A549 (cell line): ENCODE measurements around the gene PALLD. TPM values are rescaled to one million over a fixed set of nuclear protein-coding genes. Genes with fewer than 3 reads are reported as not detected.

Experiments used
- ATAC-seq, 2 experiments: fragments of 200-7000 bp in 1 of 2; fragments of >200 bp in 1 of 2; cut with Nextera tagmentation in 1 of 2; cut with Tn5 transposase in 1 of 2; 3 replicates each; pipeline versions ENCODE4 v1.8.0 to v1.9.1; 2018 to 2020; ENCODE audit warnings: mild to moderate bottlenecking in 1 of 2, moderate library complexity in 1 of 2
- CTCF ChIA-PET: fragments of 300-600 bp; sonication (Branson Sonifier 250); formaldehyde crosslinking; extraction: SDS; loops from one replicate; lab custom pipeline; 2021; ENCODE audit warnings: antibody characterized with exemption, inconsistent platforms; lab: Yijun Ruan, JAX
- POLR2A ChIA-PET: fragments of 350-600 bp; formaldehyde crosslinking; extraction: SDS; loops from one replicate; lab custom pipeline; 2021; ENCODE audit warnings: antibody characterized with exemption, inconsistent platforms; lab: Yijun Ruan, JAX
- DNase-seq, 2 experiments: peaks; one replicate each; pipeline versions ENCODE4 v3.0.0 to v3.0.0-alpha.2; 2011 to 2016; ENCODE audit warnings: low read depth in 1 of 2, low spot score in 1 of 2
- FAIRE-seq: peaks from 2 replicates; lab custom pipeline; 2011; peaks lifted over from hg19 to GRCh38; lab: Jason Lieb, UNC
- H3K27ac ChIP-seq, 2 experiments: fragments of >200 bp; sonication (Bioruptor Twin); formaldehyde crosslinking; 3 replicates each; pipeline ENCODE4 v1.5.1; 2016 to 2017
- H3K4me1 ChIP-seq: fragments of >200 bp; sonication (Bioruptor Twin); formaldehyde crosslinking; 3 replicates; pipeline ENCODE4 v1.6.1; 2016
- H3K4me2 ChIP-seq: fragments of >200 bp; sonication (Bioruptor Twin); formaldehyde crosslinking; 3 replicates; pipeline ENCODE4 v1.6.1; 2016
- H3K4me3 ChIP-seq: fragments of >200 bp; sonication (Bioruptor Twin); formaldehyde crosslinking; 3 replicates; pipeline ENCODE4 v1.5.1; 2016
- H3K9me3 ChIP-seq: fragments of >200 bp; sonication (Bioruptor Twin); formaldehyde crosslinking; 3 replicates; pipeline ENCODE4 v1.6.1; 2016
- CBX2 ChIP-seq: fragments of 200-600 bp; sonication (generic); IDR thresholded peaks from 2 replicates; pipeline ENCODE4 v1.6.1; 2016; ENCODE audit warnings: low read depth, mild to moderate bottlenecking, borderline replicate concordance
- CBX8 ChIP-seq: fragments of 200-600 bp; sonication (generic); IDR thresholded peaks from 2 replicates; pipeline ENCODE4 v1.6.1; 2016
- EHF ChIP-seq: fragments of 250-450 bp; sonication (Bioruptor Pico); IDR thresholded peaks from 2 replicates; pipeline ENCODE4 v1.5.0; 2020; ENCODE audit warnings: mild to moderate bottlenecking
- HDAC2 ChIP-seq: fragments of 200-600 bp; sonication (generic); IDR thresholded peaks from 2 replicates; pipeline ENCODE4 v1.6.1; 2016
- HEYL ChIP-seq: fragments of 250-450 bp; sonication (Bioruptor Pico); IDR thresholded peaks from 2 replicates; pipeline ENCODE4 v1.8.0; 2021; ENCODE audit warnings: mild to moderate bottlenecking, moderate library complexity
- HOXA7 ChIP-seq: fragments of 250-450 bp; sonication (Bioruptor Pico); IDR thresholded peaks from 2 replicates; pipeline ENCODE4 v1.5.0; 2020; ENCODE audit warnings: mild to moderate bottlenecking, moderate library complexity
- KDM5A ChIP-seq: fragments of 200-600 bp; sonication (generic); IDR thresholded peaks from 2 replicates; pipeline ENCODE4 v1.6.1; 2016; ENCODE audit warnings: antibody characterized with exemption, mild to moderate bottlenecking
- MAFK ChIP-seq: fragments of 450-650 bp; IDR thresholded peaks from 2 replicates; pipeline ENCODE4 v1.6.1; 2014; ENCODE audit not compliant: partially characterized antibody
- NFE2L2 ChIP-seq: fragments of 150-350 bp; conservative IDR thresholded peaks from 2 replicates; pipeline ENCODE4 v1.6.1; 2014; ENCODE audit warnings: low read length
- PHF8 ChIP-seq: fragments of 200-600 bp; sonication (generic); IDR thresholded peaks from 2 replicates; pipeline ENCODE4 v1.6.1; 2016; ENCODE audit warnings: low read depth, mild to moderate bottlenecking, antibody characterized with exemption, moderate library complexity, borderline replicate concordance
- POLR2AphosphoS2 ChIP-seq: conservative IDR thresholded peaks from 2 replicates; pipeline ENCODE4 v1.6.1; 2012; ENCODE audit warnings: low read length, improper control_type of control experiment, inconsistent platforms
- RFX5 ChIP-seq: fragments of 450-650 bp; IDR thresholded peaks from 2 replicates; pipeline ENCODE4 v1.7.1; 2014; ENCODE audit warnings: antibody characterized with exemption, mild to moderate bottlenecking, moderate library complexity
- SMC3 ChIP-seq: fragments of >200 bp; sonication (Bioruptor Twin); formaldehyde crosslinking; IDR thresholded peaks from 3 replicates; pipeline ENCODE4 v1.6.1; 2018; ENCODE audit warnings: inconsistent platforms
- SREBF2 ChIP-seq: fragments of 450-650 bp; IDR thresholded peaks from 2 replicates; pipeline ENCODE4 v1.6.1; 2014; ENCODE audit warnings: mild to moderate bottlenecking, moderate library complexity
- ZSCAN20 ChIP-seq: fragments of 250-450 bp; sonication (Bioruptor Pico); IDR thresholded peaks from 2 replicates; pipeline ENCODE4 v1.8.0; 2022; ENCODE audit warnings: mild to moderate bottlenecking, moderate library complexity
- WGBS: methylation state at CpG from one replicate; pipeline ENCODE4 v1.1.6; 2017; ENCODE audit errors: missing lambda C conversion rate; 5-methylcytosine and 5-hydroxymethylcytosine counted together
- polyA plus RNA-seq, 4 experiments: library from polyadenylated mRNA; depleted of rRNA in 3 of 4; stranded (reverse); fragments of >200 nt; fragmentation: RNase III in 1 of 4; extraction: RNeasy Plus Mini Kit Qiagen cat#74134 plus additional on column Dnase treatment in 1 of 4; gene quantifications; 2 replicates in 3 of 4; 3 replicates in 1 of 4; pipeline ENCODE4 v1.2.3, GENCODE V29; 2011 to 2017
- TF ChIP-seq, protein P1 (sequence below): fragments of >200 bp; sonication (Bioruptor Twin); formaldehyde crosslinking; IDR thresholded peaks from 3 replicates; pipeline ENCODE4 v1.6.1; 2016
- TF ChIP-seq, protein P2 (sequence below): fragments of 150-350 bp; IDR thresholded peaks from 2 replicates; pipeline ENCODE4 v1.6.1; 2014; ENCODE audit warnings: low read depth, mild to moderate bottlenecking, low read length
- TF ChIP-seq, protein P3 (sequence below): fragments of >200 bp; sonication (Bioruptor Twin); formaldehyde crosslinking; IDR thresholded peaks from 3 replicates; pipeline ENCODE4 v1.5.1; 2016
- TF ChIP-seq, protein P4 (sequence below): fragments of 250-450 bp; sonication (Bioruptor Pico); IDR thresholded peaks from 2 replicates; pipeline ENCODE4 v1.5.0; 2020; ENCODE audit warnings: low read depth, mild to moderate bottlenecking, moderate library complexity
- TF ChIP-seq, protein P5 (sequence below): IDR thresholded peaks from 2 replicates; pipeline ENCODE4 v1.6.1; 2012
- TF ChIP-seq, protein P6 (sequence below): fragments of >200 bp; sonication (Bioruptor Twin); formaldehyde crosslinking; IDR thresholded peaks from 2 replicates; pipeline ENCODE4 v1.6.1; 2016

Gene PALLD
- polyA plus RNA-seq, 2 of the 4 experiments (the other 2 are of a cell fraction) = 88.8 to 113 TPM

DNA sequence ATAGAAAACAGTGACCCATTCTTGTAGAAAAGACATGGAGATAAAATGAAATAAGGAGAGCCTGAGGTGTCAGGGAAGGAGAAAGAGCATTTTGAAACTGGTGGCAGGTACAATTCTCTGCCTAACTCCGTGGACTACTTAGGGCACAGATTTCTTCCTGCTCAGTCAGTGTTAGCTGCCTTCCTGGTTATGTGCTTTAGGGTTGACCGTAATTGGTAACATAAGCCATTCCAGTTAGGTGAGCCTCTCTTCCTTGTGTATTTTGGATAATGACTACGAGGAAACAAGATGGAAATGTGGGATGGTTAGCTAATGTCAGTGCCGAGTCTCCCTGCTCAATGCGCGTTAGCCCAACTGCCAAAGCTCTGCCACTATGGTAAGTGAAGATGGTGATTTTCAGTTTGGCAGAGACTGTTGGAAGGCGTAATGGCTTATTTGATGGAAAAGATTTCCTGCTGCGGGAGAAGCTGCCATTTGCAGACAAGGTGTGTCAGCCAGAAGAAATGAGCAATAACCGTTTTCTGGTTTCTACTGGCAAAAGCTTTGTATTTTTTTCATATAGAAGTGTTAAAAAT is 339.1 kb downstream of the PALLD start:
- ChIA-PET POLR2A (no interaction called here), CTCF (interaction anchor here (1.1 to 1.3 kb wide), 2 partner anchors 13 to 251 kb away, joined by 3 to 4 read pairs; no protein-coding TSS in a partner anchor)
- DNase-seq (no peak), FAIRE-seq (no peak), ATAC-seq (no peak)
- Histone ChIP-seq H3K9me3 (no peaks in the 10 kb centered on the region), H3K4me2 (peak overlapping the region; percentile 96), H3K4me3 (no peak overlapping the region), H3K27ac (peak overlapping the region in 1 of 2 experiments; percentile 36; a peak in 1 of 6 replicates), H3K4me1 (peaks cover 78% of the 10 kb centered on the region)
- no peak for TF ChIP-seq HOXA7
- TF ChIP-seq, protein P1, sequence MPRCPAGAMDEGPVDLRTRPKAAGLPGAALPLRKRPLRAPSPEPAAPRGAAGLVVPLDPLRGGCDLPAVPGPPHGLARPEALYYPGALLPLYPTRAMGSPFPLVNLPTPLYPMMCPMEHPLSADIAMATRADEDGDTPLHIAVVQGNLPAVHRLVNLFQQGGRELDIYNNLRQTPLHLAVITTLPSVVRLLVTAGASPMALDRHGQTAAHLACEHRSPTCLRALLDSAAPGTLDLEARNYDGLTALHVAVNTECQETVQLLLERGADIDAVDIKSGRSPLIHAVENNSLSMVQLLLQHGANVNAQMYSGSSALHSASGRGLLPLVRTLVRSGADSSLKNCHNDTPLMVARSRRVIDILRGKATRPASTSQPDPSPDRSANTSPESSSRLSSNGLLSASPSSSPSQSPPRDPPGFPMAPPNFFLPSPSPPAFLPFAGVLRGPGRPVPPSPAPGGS = no peak
- TF ChIP-seq, protein P2, sequence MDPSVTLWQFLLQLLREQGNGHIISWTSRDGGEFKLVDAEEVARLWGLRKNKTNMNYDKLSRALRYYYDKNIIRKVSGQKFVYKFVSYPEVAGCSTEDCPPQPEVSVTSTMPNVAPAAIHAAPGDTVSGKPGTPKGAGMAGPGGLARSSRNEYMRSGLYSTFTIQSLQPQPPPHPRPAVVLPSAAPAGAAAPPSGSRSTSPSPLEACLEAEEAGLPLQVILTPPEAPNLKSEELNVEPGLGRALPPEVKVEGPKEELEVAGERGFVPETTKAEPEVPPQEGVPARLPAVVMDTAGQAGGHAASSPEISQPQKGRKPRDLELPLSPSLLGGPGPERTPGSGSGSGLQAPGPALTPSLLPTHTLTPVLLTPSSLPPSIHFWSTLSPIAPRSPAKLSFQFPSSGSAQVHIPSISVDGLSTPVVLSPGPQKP = no peak
- no peak for TF ChIP-seq HDAC2
- no peak for TF ChIP-seq EHF (CRISPR knock-in tag)
- no peak for TF ChIP-seq CBX8
- TF ChIP-seq, protein P3, sequence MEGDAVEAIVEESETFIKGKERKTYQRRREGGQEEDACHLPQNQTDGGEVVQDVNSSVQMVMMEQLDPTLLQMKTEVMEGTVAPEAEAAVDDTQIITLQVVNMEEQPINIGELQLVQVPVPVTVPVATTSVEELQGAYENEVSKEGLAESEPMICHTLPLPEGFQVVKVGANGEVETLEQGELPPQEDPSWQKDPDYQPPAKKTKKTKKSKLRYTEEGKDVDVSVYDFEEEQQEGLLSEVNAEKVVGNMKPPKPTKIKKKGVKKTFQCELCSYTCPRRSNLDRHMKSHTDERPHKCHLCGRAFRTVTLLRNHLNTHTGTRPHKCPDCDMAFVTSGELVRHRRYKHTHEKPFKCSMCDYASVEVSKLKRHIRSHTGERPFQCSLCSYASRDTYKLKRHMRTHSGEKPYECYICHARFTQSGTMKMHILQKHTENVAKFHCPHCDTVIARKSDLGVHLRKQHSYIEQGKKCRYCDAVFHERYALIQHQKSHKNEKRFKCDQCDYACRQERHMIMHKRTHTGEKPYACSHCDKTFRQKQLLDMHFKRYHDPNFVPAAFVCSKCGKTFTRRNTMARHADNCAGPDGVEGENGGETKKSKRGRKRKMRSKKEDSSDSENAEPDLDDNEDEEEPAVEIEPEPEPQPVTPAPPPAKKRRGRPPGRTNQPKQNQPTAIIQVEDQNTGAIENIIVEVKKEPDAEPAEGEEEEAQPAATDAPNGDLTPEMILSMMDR = no peak
- TF ChIP-seq MAFK = no peak
- TF ChIP-seq, protein P4, sequence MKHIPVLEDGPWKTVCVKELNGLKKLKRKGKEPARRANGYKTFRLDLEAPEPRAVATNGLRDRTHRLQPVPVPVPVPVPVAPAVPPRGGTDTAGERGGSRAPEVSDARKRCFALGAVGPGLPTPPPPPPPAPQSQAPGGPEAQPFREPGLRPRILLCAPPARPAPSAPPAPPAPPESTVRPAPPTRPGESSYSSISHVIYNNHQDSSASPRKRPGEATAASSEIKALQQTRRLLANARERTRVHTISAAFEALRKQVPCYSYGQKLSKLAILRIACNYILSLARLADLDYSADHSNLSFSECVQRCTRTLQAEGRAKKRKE (CRISPR knock-in tag) = no peak
- 85% methylated on average over 9 of the region's 9 CpGs for WGBS

DNA sequence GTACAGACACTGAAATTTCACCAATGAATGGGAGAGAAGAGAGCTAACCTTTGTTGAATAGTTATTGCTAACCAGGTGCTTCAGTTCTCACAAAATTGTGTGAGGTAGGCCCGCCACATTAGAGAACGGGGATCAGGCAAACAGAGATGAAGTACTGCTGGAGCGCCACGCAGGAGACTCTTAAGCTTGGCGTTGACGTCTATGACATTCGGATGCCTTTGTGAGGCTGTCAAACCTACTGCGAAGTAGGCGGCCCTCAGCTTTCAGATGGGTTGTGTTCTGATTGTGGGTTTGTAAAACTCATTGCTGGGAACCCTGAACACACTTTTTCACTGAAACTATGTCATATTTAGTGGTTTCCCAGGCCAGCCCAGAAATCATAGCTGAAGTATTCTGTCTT is 339.6 kb downstream of the PALLD start:
- FAIRE-seq (no peak), DNase-seq (no peak), ATAC-seq (no peak)
- peaks cover 79% of the 10 kb centered on the region for H3K4me1 ChIP-seq
- no peaks in the 10 kb centered on the region for H3K9me3 ChIP-seq
- H3K27ac ChIP-seq = peak overlapping the region in 1 of 2 experiments; percentile 19; a peak in 1 of 6 replicates
- ChIA-PET CTCF (interaction anchor here (0.6 to 1.3 kb wide), 3 partner anchors 12 to 251 kb away, joined by 3 to 5 read pairs (median 4); no protein-coding TSS in a partner anchor), POLR2A (no interaction called here)
- peak overlapping the region; percentile 96; the same call in 1 of the 3 replicates for H3K4me2 ChIP-seq
- no peak overlapping the region for H3K4me3 ChIP-seq
- WGBS = 91% methylated on average over 9 of the region's 9 CpGs
- TF ChIP-seq KDM5A (no peak), CBX2 (no peak), HOXA7 (no peak), HDAC2 (no peak), SMC3 (no peak)
- TF ChIP-seq, protein P5, sequence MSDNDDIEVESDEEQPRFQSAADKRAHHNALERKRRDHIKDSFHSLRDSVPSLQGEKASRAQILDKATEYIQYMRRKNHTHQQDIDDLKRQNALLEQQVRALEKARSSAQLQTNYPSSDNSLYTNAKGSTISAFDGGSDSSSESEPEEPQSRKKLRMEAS = no peak
- TF ChIP-seq, protein P6, sequence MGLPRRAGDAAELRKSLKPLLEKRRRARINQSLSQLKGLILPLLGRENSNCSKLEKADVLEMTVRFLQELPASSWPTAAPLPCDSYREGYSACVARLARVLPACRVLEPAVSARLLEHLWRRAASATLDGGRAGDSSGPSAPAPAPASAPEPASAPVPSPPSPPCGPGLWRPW = no peak
- TF ChIP-seq, protein P4 (CRISPR knock-in tag) = no peak

DNA sequence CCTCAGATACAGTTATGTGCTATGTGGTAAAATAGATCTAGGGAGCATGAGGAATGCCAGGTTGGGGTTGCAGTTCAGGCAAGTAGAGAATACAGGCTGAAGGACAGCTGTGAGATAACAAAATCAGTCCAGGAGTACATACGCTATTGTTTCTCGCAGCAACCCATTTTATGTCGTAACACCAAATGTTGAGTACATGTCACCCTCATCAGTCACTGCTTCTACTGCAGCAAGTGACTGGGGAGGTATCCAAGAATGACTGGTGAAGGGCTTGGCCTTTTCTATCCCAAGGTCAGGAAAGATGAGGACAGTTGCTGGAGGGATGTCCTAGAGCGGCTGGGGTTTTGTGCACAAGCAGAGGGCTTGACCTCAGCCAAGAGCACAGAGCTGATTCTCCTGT is 341.1 kb downstream of the PALLD start:
- ATAC-seq (no peak), FAIRE-seq (no peak), DNase-seq (no peak)
- H3K4me2 ChIP-seq = peak overlapping the region; percentile 23
- H3K9me3 ChIP-seq = no peaks in the 10 kb centered on the region
- peak overlapping the region; percentile 53 to 67; a peak in 4 of 6 replicates for H3K27ac ChIP-seq
- H3K4me1 ChIP-seq = peaks cover 93% of the 10 kb centered on the region
- H3K4me3 ChIP-seq = no peak overlapping the region
- WGBS = 85% methylated on average over 4 of the region's 4 CpGs
- POLR2A ChIA-PET = no interaction called here
- TF ChIP-seq ZSCAN20 (CRISPR knock-in tag) = no peak
- TF ChIP-seq CBX2 = no peak
- TF ChIP-seq POLR2AphosphoS2 = no peak
- TF ChIP-seq PHF8 = no peak
- TF ChIP-seq NFE2L2 = no peak
- no peak for TF ChIP-seq SREBF2
- TF ChIP-seq HEYL = no peak
- TF ChIP-seq, protein P6 = no peak
- TF ChIP-seq, protein P2 = no peak
- no peak for TF ChIP-seq RFX5
- TF ChIP-seq HOXA7 = no peak
- CTCF ChIA-PET = interaction anchor here (1.5 kb wide), 1 partner anchor 127 kb away, joined by 3 read pairs; no protein-coding TSS in a partner anchor
